Endometrium (tissue), 2 donors: Measurements from ENCODE around the gene RAB43.

Experiments used
- FAIRE-seq: peaks from 2 replicates; lab custom pipeline; 2012; peaks lifted over from hg19 to GRCh38; lab: Jason Lieb, UNC
- donor health status: control.
- donor health status: control.

The RAB43 gene

GRCh38 chr3:129038121-129038855 lies 83.3 kb downstream of the RAB43 start:
- no peak for FAIRE-seq
